IPS-15b (cell line): ENCODE results near the gene PTPRO.
"Not testable (repeated sequence)": the region's sequence is repeated elsewhere in the genome, so short reads cannot be mapped to it uniquely, and the experiment has no call there.

Experiments used
- H3K27me3 ChIP-seq: one replicate; pipeline ENCODE4 v1.6.1; 2013; ENCODE audit warnings: low read length; ENCODE audit not compliant: control insufficient read depth, insufficient read depth
- H3K36me3 ChIP-seq: one replicate; pipeline ENCODE4 v1.6.1; 2013; ENCODE audit warnings: low read length; ENCODE audit not compliant: control insufficient read depth, insufficient read depth
- H3K4me1 ChIP-seq: one replicate; pipeline ENCODE4 v1.6.1; 2013; ENCODE audit warnings: mild to moderate bottlenecking, low read length; ENCODE audit not compliant: control insufficient read depth, insufficient read depth
- H3K4me3 ChIP-seq: one replicate; pipeline ENCODE4 v1.5.1; 2013; ENCODE audit warnings: low read depth, low read length
- H3K9ac ChIP-seq: one replicate; pipeline ENCODE4 v1.6.1; 2013; ENCODE audit warnings: low read depth, mild to moderate bottlenecking, low read length
- H3K9me3 ChIP-seq: one replicate; pipeline ENCODE4 v1.6.1; 2013; ENCODE audit warnings: mild to moderate bottlenecking, low read length; ENCODE audit not compliant: control insufficient read depth, insufficient read depth

The PTPRO gene

DNA sequence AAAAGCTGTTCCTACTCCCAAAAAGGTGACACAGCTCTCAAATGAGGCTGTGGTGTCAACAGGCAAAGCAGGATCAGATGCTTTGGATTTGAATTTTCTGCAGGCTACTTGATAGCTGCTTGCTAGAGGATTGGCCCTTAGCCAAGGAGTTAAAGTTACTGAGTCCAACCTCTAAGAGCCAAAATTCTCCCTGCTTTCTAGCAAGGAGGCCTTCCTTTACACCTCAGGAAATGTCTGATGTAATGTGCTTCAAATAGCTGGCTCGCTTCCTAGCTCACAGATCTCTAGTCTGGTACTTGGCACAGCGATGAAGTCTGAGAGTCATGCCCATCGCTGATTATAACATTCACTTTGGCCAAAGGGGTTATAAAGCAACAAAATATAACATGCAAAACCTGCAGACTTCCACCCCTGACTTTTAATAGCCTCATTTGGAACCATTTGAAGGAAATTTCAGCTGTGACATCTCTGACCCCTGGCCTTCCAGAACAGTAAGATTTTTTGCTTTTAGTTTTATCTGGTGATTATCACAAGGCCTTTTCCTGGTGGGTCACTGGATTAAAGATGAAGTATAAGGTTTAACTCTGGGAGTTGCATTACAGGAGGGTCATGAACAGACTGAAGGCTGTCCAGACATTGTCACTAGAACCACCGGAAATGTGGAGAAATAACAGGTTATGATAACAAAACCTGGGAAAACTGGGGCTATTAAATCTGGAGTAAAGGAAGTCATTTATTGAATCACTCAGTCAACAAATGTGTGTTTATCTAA is 277.1 kb downstream of the PTPRO start:
- H3K36me3 ChIP-seq = no peaks in the 10 kb centered on the region
- H3K9me3 ChIP-seq = no peaks in the 10 kb centered on the region
- H3K27me3 ChIP-seq = no peaks in the 10 kb centered on the region
- no peak overlapping the region for H3K9ac ChIP-seq
- H3K4me1 ChIP-seq = no peaks in the 10 kb centered on the region
- H3K4me3 ChIP-seq = no peak overlapping the region

DNA sequence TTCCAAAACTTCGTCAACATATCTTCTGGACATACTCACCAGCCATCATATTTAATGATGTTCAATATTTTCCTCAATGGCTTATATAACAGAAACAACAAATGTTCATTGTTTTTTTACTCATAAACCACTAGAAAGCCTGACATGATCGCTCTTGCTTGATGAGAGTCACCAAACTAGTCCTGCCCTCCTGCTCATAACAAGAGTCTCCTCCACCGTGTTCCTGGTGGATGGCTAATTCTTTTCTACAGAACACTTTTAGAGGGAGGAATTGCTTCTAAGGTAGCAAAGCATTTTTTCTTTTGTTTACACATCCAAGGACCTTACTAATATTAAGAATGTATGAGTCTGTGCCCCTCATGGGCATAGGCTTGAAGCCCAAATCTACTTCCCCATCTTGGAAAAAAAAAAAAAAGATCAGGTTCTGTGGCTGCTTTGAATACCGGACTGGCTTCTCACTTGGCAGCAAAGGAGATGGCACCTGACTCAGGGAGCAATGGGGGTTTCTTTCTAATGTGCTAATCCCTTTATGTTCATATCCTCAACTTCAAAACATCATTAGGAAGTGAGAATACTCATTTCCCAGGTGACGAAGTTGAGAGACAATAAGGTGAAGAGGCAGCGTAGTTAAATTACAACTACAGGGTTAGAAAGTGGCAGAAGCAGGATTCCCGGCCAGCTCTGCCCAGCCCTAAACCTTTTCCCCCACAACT is 278.1 kb downstream of the PTPRO start:
- no peak overlapping the region for H3K4me3 ChIP-seq
- no peaks in the 10 kb centered on the region for H3K27me3 ChIP-seq
- H3K4me1 ChIP-seq = no peaks in the 10 kb centered on the region
- no peaks in the 10 kb centered on the region for H3K36me3 ChIP-seq
- no peak overlapping the region for H3K9ac ChIP-seq
- H3K9me3 ChIP-seq = no peaks in the 10 kb centered on the region

DNA sequence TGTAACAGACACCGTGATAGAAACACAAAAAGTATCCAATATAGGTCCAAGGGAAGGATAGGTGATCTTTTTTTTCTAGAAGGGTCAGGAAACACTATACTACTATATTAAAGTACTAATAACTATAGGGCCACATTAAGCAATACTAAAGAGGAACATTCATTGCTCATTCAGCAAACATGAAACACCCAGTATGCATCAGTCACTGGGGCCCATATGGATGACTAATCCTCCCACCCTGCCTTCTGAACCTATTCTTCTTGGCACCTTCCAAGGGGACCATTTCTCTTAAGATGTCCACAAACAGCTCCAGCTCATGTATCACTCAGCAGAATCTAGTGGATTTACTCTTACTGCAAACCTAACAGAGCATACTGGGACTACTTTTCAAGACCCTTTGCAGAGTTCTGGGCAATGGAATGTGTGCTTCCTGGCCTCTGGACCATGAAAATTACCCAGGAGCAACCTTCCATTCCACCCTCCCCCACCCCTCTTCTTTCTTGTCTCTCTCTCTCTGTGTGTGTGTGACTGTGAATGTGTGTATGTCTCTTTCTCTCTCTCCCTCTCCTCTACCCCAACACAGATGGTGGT is 279.0 kb downstream of the PTPRO start:
- Histone ChIP-seq H3K9ac (no peak overlapping the region), H3K27me3 (no peaks in the 10 kb centered on the region), H3K4me1 (no peaks in the 10 kb centered on the region), H3K4me3 (no peak overlapping the region), H3K36me3 (no peaks in the 10 kb centered on the region), H3K9me3 (no peaks in the 10 kb centered on the region)

- H3K36me3 ChIP-seq = no peaks in the 10 kb centered on the region
- no peaks in the 10 kb centered on the region for H3K9me3 ChIP-seq
- no peaks in the 10 kb centered on the region for H3K4me1 ChIP-seq
- H3K9ac ChIP-seq = no peak overlapping the region
- no peaks in the 10 kb centered on the region for H3K27me3 ChIP-seq
- H3K4me3 ChIP-seq = no peak overlapping the region
Observed at GRCh38 chr12:15602051-15602672, 279.9 kb downstream of the PTPRO start.

DNA sequence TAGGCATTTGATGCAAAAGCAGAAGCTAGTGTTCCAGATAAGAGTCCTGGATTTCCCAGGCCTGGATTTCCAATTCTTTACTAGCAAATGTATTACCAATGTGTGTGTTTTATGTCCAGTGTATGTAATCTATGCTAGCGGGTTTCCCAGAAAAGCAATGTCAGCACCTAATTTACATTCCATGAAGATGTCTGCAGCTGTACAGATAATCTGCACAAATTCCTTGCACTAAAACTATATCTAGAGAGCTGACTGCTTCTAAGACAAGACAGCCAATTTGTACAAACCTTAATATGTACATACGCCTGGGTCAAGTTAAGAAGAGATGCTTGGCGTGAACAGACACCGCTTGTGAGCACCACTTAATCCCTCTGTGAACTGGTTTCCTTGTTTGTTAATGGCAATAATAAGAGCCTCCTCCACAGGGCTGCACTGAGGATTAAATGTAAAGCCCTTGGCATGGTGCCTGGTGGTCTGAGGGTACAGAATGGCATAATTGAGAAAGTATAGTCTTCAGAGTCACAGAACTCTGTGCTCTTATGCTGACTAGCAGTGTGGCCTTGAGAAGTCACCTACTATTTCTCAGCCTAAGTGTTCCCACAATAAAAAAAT is 281.3 kb downstream of the PTPRO start:
- H3K9ac ChIP-seq = no peak overlapping the region
- no peaks in the 10 kb centered on the region for H3K9me3 ChIP-seq

GRCh38 chr12:15605881-15606590 is 283.7 kb downstream of the PTPRO start:
- Histone ChIP-seq H3K9ac (no peak overlapping the region), H3K36me3 (no peaks in the 10 kb centered on the region), H3K4me3 (no peak overlapping the region), H3K9me3 (no peaks in the 10 kb centered on the region), H3K27me3 (no peaks in the 10 kb centered on the region), H3K4me1 (no peaks in the 10 kb centered on the region)

More for the DNA sequence above, 281.3 kb downstream of the PTPRO start:
- Histone ChIP-seq H3K27me3 (no peaks in the 10 kb centered on the region), H3K4me3 (no peak overlapping the region), H3K4me1 (no peaks in the 10 kb centered on the region), H3K36me3 (no peaks in the 10 kb centered on the region)

DNA sequence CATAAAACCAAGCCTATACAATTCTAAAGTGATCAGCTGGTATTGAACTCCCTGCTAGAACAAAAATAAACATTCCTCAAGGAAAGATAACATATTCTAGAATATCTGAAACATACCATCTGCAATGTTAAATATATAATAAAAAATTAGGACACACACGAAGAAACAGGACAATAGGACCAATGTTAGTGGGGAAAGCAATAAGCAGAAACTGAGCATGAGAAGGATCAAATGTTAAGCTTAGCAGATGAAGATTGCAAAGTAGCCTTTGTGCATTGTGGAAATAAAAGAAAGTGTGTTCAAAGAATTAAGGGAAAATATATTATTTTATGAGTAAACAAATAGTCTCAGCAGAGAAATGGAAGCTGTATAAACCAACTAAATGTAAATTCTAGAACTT is 286.1 kb downstream of the PTPRO start:
- no peaks in the 10 kb centered on the region for H3K9me3 ChIP-seq
- H3K4me3 ChIP-seq = no peak overlapping the region
- H3K36me3 ChIP-seq = no peaks in the 10 kb centered on the region
- no peak overlapping the region for H3K9ac ChIP-seq
- no peaks in the 10 kb centered on the region for H3K27me3 ChIP-seq
- no peaks in the 10 kb centered on the region for H3K4me1 ChIP-seq

DNA sequence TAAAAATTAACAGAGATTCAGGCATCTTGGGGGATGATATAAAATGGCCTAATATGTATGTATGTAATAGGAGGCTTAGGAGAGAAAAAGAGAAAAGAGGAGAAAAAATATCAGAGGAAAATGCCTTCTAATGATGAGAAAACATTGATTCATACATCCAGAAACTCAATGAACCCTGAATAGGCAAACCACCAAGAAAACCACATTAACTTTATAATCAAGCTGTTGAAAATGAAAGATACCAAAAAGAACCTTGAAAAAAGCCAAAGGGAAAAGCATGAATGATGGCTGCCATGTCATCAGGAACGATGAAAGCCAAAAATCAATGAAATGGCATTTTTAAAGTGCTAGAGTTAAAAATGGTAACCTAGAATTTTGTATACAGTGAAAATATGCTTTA is 286.6 kb downstream of the PTPRO start:
- no peaks in the 10 kb centered on the region for H3K9me3 ChIP-seq
- H3K4me1 ChIP-seq = no peaks in the 10 kb centered on the region
- H3K36me3 ChIP-seq = no peaks in the 10 kb centered on the region
- no peaks in the 10 kb centered on the region for H3K27me3 ChIP-seq
- no peak overlapping the region for H3K4me3 ChIP-seq
- H3K9ac ChIP-seq = no peak overlapping the region

- Histone ChIP-seq H3K27me3 (no peaks in the 10 kb centered on the region), H3K9me3 (no peaks in the 10 kb centered on the region), H3K4me3 (no peak overlapping the region), H3K36me3 (no peaks in the 10 kb centered on the region), H3K4me1 (no peaks in the 10 kb centered on the region), H3K9ac (no peak overlapping the region)
Observed at GRCh38 chr12:15613981-15614380, 291.7 kb downstream of the PTPRO start.

DNA sequence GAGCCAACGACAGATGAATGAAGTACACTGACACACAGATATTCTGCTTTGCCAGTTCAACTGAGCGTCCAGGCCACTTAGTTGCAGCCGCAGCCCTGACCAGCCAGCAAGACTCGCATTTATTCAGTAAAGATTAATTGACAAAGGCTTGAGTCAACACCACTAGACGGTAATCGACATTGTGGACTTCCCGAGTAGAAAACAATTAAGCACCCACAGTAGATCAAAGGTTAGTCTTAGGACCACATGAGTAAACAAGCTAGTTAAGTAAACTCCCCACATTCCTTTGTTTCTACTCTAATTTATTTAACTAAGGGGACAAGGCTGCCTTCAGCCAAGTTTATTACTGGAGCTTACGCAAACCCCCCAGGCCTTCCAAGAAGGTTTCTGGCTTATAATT is 294.2 kb downstream of the PTPRO start:
- H3K9me3 ChIP-seq, H3K9ac ChIP-seq, H3K36me3 ChIP-seq, H3K4me3 ChIP-seq, H3K27me3 ChIP-seq, H3K4me1 ChIP-seq: not testable (repeated sequence)
